OCI-LY1 (cell line): Measurements from ENCODE around the gene RELA.

Experiments
- H2AFZ ChIP-seq: fragments of 200-600 bp; sonication (generic), shearing (Covaris generic); 2 replicates; pipeline ENCODE4 v1.6.0; 2014; ENCODE audit warnings: antibody characterized with exemption, mild to moderate bottlenecking, low read length
- H3F3A ChIP-seq: fragments of 200-600 bp; sonication (generic), shearing (Covaris generic); 2 replicates; pipeline ENCODE4 v1.6.0; 2014; ENCODE audit warnings: mild to moderate bottlenecking, antibody characterized with exemption, low read length, moderate library complexity; ENCODE audit not compliant: insufficient read depth
- H3K27ac ChIP-seq: fragments of 200-600 bp; sonication (generic); 2 replicates; pipeline ENCODE4 v1.5.1; 2014; ENCODE audit warnings: low read length, mixed run types, mild to moderate bottlenecking, low read depth; ENCODE audit not compliant: poor library complexity, severe bottlenecking
- H3K27me3 ChIP-seq: fragments of 200-600 bp; sonication (generic); 2 replicates; pipeline ENCODE4 v1.6.0; 2014; ENCODE audit warnings: antibody characterized with exemption, mild to moderate bottlenecking, low read length, moderate library complexity; ENCODE audit not compliant: insufficient read depth
- H3K36me3 ChIP-seq: fragments of 200-600 bp; sonication (generic); 2 replicates; pipeline ENCODE4 v1.6.1; 2014; ENCODE audit warnings: mild to moderate bottlenecking, antibody characterized with exemption, low read length, moderate library complexity, mixed read lengths; ENCODE audit not compliant: insufficient read depth
- H3K4me1 ChIP-seq: fragments of 200-600 bp; sonication (generic); 2 replicates; pipeline ENCODE4 v1.5.1; 2014; ENCODE audit warnings: mild to moderate bottlenecking, low read length, moderate library complexity; ENCODE audit not compliant: insufficient read depth, severe bottlenecking
- H3K4me2 ChIP-seq: fragments of 200-600 bp; sonication (generic), shearing (Covaris generic); 2 replicates; pipeline ENCODE4 v1.6.1; 2014; ENCODE audit warnings: low read length
- H3K4me3 ChIP-seq: fragments of 200-600 bp; sonication (generic); 2 replicates; pipeline ENCODE4 v1.5.1; 2014; ENCODE audit warnings: low read length, low read depth, mild to moderate bottlenecking, mixed read lengths; ENCODE audit not compliant: poor library complexity, severe bottlenecking
- H3K79me2 ChIP-seq: fragments of 200-600 bp; shearing (Covaris generic); 2 replicates; pipeline ENCODE4 v1.6.1; 2016; ENCODE audit warnings: mixed run types, low read length, mixed read lengths; ENCODE audit not compliant: insufficient read depth
- H3K9ac ChIP-seq: fragments of 200-600 bp; sonication (generic), shearing (Covaris generic); 2 replicates; pipeline ENCODE4 v1.6.1; 2014; ENCODE audit warnings: mild to moderate bottlenecking, low read length, mixed read lengths
- H3K9me2 ChIP-seq: fragments of 200-600 bp; sonication (generic), shearing (Covaris generic); 2 replicates; pipeline ENCODE4 v1.6.1; 2014; ENCODE audit warnings: low read depth, mild to moderate bottlenecking, low read length, mixed read lengths
- H3K9me3 ChIP-seq: fragments of 200-600 bp; shearing (Covaris generic); 2 replicates; pipeline ENCODE4 v1.6.1; 2014; ENCODE audit warnings: low read length, mixed read lengths
- H4K20me1 ChIP-seq: fragments of 200-600 bp; sonication (generic), shearing (Covaris generic); 2 replicates; pipeline ENCODE4 v1.6.0; 2016; ENCODE audit warnings: mild to moderate bottlenecking, low read length; ENCODE audit not compliant: insufficient read depth
- EZH2 ChIP-seq: fragments of 200-600 bp; sonication (generic), shearing (Covaris generic); IDR thresholded peaks from 2 replicates; pipeline ENCODE4 v1.8.0; 2017; ENCODE audit warnings: borderline replicate concordance, mixed run types, mild to moderate bottlenecking, antibody characterized with exemption, low read length, moderate library complexity, mixed read lengths
- TF ChIP-seq, protein P1 (sequence below): fragments of 200-600 bp; sonication (generic), shearing (Covaris generic); IDR thresholded peaks from 2 replicates; pipeline ENCODE4 v1.5.1; 2017; ENCODE audit warnings: mild to moderate bottlenecking, antibody characterized with exemption, low read length, moderate library complexity, mixed read lengths

The RELA gene

DNA sequence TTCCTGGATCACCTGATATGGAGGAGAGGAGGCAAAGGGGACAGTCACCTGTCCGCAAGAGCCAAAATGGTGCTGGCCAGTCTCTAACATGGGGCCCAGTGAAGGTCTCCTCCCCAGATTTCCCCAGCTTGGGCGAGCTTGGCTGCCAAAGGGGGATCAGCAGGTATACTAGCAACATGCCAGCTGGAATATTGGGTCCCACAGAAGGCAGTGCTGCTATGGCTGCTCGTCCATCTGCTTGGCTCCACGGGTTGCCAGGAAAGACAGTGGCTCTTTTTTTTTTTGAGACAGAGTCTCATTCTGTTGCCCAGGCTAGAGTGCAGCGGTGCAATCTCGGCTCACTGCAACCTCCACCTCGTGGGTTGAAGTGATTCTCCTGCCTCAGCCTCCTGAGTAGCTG is 36.6 kb upstream of the RELA start:
- no peak overlapping the region for H3K27ac ChIP-seq

DNA sequence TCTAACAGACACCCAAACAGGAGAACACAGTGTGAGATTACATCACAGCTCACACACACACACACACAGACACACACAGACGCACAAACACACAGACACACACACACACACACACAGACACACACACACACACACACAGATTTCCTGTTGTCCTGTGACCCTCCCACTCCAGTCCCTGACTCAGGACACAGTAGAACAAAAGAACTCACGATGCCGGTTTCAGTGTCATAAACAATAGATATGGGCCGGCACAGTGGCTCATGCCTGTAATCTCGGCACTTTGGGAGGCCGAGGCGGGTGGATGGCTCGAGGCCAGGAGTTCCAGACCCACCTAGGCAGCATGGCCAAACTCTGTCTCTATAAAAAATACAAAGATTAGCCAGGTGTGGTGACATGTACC is 35.5 kb upstream of the RELA start:
- TF ChIP-seq, protein P1, sequence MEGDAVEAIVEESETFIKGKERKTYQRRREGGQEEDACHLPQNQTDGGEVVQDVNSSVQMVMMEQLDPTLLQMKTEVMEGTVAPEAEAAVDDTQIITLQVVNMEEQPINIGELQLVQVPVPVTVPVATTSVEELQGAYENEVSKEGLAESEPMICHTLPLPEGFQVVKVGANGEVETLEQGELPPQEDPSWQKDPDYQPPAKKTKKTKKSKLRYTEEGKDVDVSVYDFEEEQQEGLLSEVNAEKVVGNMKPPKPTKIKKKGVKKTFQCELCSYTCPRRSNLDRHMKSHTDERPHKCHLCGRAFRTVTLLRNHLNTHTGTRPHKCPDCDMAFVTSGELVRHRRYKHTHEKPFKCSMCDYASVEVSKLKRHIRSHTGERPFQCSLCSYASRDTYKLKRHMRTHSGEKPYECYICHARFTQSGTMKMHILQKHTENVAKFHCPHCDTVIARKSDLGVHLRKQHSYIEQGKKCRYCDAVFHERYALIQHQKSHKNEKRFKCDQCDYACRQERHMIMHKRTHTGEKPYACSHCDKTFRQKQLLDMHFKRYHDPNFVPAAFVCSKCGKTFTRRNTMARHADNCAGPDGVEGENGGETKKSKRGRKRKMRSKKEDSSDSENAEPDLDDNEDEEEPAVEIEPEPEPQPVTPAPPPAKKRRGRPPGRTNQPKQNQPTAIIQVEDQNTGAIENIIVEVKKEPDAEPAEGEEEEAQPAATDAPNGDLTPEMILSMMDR, result no peak
- no peak for TF ChIP-seq EZH2

More for the DNA sequence above, 36.6 kb upstream of the RELA start:
- TF ChIP-seq, protein P1, result no peak
- no peak for TF ChIP-seq EZH2
- no peaks in the 10 kb centered on the region for H4K20me1 ChIP-seq
- H3K9me2 ChIP-seq, result no peaks in the 10 kb centered on the region
- no peaks in the 10 kb centered on the region; the same call in 1 of the 2 replicates for H3K36me3 ChIP-seq
- H2AFZ ChIP-seq, result no peak overlapping the region
- no peaks in the 10 kb centered on the region for H3F3A ChIP-seq
- peaks cover 7% of the 10 kb centered on the region; the same call in 1 of the 2 replicates for H3K27me3 ChIP-seq
- no peak overlapping the region for H3K4me2 ChIP-seq
- H3K4me3 ChIP-seq, result no peak overlapping the region
- H3K9me3 ChIP-seq, result no peaks in the 10 kb centered on the region; the same call in 1 of the 2 replicates
- H3K4me1 ChIP-seq, result peaks cover 9% of the 10 kb centered on the region
- no peaks in the 10 kb centered on the region for H3K79me2 ChIP-seq
- no peak overlapping the region for H3K9ac ChIP-seq

DNA sequence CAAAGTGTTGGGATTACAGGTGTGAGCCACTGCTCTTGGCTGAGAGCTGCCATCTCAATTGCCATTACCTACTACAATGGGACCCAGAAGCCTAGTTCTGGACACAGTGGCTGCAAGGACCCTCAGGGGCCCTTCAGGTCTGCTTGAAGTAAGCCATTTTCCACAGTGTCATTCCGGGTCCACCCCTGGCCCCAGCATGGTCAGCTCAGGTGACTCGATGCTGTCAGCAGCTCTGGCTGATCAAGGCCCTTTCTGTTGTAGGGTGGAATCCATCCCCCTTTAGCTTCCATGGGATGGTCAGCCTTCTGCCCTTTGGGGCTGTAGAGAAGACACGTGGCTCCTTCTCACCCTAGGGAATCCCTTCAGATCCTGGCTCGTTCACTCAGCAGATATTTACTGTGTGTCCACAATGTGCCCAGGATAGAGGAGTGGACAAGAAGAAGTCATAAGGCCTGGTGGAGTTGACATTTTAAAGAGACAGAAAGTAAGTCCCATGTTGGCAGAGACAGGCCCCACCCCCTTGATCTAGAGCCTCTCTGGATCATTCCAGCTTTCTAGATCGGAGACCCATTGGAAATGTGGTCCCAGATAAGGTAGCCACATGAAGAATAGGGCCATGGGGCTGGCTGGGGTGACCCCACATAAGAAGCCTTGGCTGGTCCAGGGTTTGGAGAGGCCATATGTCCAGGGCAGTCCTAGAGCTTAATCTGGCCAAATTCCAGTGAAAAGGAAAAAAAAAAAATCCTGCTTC is 34.3 kb upstream of the RELA start:
- Histone ChIP-seq H4K20me1 (no peaks in the 10 kb centered on the region), H3K4me3 (no peak overlapping the region), H3K4me2 (no peak overlapping the region), H3K4me1 (peaks cover 9% of the 10 kb centered on the region), H3K9me2 (no peaks in the 10 kb centered on the region), H3K9ac (no peak overlapping the region), H3F3A (no peaks in the 10 kb centered on the region), H2AFZ (no peak overlapping the region), H3K27me3 (peaks cover 11% of the 10 kb centered on the region; the same call in 1 of the 2 replicates), H3K27ac (no peak overlapping the region), H3K36me3 (no peaks in the 10 kb centered on the region; the same call in 1 of the 2 replicates), H3K79me2 (no peaks in the 10 kb centered on the region), H3K9me3 (no peaks in the 10 kb centered on the region; the same call in 1 of the 2 replicates)
- no peak for TF ChIP-seq EZH2
- TF ChIP-seq, protein P1, result no peak

More for the DNA sequence above, 35.5 kb upstream of the RELA start:
- Histone ChIP-seq H3K9ac (no peak overlapping the region), H3K79me2 (no peaks in the 10 kb centered on the region), H2AFZ (no peak overlapping the region), H3K9me3 (no peaks in the 10 kb centered on the region; the same call in 1 of the 2 replicates), H3K4me2 (no peak overlapping the region), H3K27ac (no peak overlapping the region), H3K4me3 (no peak overlapping the region), H3K27me3 (peaks cover 7% of the 10 kb centered on the region; the same call in 1 of the 2 replicates), H3K9me2 (no peaks in the 10 kb centered on the region), H3F3A (no peaks in the 10 kb centered on the region), H3K36me3 (no peaks in the 10 kb centered on the region; the same call in 1 of the 2 replicates), H4K20me1 (no peaks in the 10 kb centered on the region), H3K4me1 (peaks cover 9% of the 10 kb centered on the region)
